HG03460 (cell line): ENCODE measurements around the gene DNHD1.

Source experiments
- ATAC-seq: cut with Tn5 transposase; IDR thresholded peaks from one replicate; pipeline ENCODE4 v1.9.1; 2021; ENCODE audit not compliant: unreplicated experiment

The DNHD1 gene

GRCh38 chr11:6497069-6497839, at the start of gene DNHD1:
Gene DNHD1, plus strand, starts transcription at chr11:6497280. Its CDS starts 936 bp downstream, at chr11:6498216.
- no peak for ATAC-seq

- no peak for ATAC-seq
Measured at GRCh38 chr11:6448574-6448973, 48.5 kb upstream of the DNHD1 start.

GRCh38 chr11:6452219-6452618, 44.9 kb upstream of the DNHD1 start:
- no peak for ATAC-seq

DNA sequence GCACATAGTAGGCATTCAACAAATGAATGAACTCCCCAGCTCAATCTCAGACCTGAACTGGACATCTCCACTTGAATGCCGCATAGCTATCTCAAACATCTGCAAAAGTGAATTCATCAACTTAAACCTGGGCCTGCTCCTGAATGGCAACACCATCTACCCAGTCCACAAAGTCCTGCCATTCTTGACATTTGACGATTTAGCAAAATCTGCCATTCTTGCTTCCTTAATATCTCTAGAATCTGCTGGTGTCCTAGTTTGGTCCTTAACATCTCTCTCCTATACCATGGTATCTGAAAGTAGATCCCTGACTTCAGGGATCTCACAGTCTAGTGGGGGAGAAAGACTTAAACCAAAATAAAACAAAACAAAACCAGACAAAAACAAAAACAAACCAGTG, 43.9 kb upstream of the DNHD1 start:
- ATAC-seq = no peak

DNA sequence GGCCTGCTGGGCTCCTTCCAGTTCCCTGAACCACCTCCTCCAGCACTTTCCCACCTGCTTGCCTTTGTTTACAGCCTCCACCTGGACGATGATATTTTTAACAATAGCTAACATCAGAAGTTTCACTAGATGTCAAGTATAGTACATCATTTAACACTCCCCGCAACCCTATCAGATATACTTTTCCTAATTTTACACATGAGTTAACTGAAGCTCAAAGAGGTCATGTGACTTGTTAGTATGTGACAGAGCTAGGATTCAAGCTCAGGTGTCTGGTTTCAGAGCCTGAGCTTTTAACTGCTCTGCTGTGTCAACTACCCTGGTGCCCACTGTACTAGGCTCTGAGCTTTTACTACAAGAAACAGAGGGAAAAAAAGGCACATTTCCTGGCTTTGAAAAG, 42.0 kb upstream of the DNHD1 start:
- no peak for ATAC-seq

DNA sequence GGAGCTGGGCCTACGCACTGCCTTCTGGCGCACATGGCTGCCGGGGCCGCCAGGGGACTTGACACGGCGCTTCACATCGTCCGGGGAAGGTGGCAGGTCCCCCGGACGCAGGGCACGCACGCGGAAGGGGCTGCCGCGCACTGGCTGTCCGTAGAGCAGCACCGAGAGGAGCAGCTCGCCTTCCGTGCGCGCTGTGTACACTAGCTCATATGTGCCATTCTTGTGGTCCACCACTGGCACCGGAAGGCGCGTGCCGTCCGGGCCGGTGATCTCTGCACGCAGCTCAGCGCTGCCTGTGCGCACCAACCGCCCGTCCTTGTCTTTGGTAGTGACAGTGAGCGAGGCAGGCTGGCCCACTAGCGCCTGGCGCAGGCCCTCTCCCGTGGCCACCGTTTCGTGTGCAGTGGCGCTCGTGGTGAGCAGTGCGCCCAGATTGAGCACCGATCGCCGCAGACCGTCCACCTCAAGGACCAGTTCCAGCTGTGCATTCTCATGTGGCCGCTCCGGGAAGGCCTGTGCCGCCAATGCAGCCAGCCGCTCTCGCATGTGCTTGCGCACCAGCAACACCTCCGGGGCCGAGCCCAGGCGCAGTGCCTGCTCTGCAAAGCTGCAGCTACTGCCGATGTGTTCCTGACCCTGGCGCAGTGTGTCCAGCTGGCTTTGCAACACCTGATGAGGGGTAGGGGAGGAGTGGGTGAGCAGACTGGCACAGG, 40.6 kb upstream of the DNHD1 start:
- ATAC-seq = no peak

GRCh38 chr11:6457581-6458320, 39.3 kb upstream of the DNHD1 start:
- no peak for ATAC-seq

DNA sequence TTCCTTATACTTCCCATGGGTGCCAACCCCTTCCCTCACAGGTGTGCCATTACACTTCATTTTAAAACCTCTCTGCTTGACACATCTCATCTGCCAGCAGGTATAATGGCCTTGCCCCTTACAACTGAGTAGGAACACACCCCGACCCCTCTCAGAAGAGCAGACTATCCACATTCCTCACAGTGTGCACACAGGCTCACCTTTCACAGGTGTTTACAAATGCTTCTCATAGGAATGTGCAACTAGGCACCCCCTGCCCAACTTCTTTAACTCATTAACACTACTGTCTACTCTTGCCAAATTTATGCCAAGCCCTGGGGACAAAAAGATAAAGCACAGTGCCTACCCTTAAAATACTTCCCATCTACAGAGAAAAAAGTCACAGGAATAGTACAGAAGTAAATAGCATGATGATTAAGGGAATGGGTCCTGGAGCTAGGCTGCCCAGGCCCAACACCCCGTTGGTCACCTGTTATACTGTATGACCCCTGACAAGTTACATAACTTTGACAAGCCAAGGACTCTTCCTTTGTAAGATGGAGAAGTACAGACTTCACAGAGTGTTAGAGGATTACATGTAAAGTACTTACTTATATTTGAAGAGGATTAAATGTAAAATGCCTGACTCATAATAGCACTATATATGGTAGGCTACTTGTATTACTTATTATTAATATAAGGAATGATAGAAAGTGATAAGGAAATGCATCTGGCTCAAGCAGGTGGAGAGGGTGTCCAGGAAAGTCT, 38.6 kb upstream of the DNHD1 start:
- ATAC-seq = no peak

- no peak for ATAC-seq
Measured at GRCh38 chr11:6459099-6459450, 38.0 kb upstream of the DNHD1 start.

- peak; percentile 59 for ATAC-seq
Measured at GRCh38 chr11:6468712-6469495, 28.2 kb upstream of the DNHD1 start.

- ATAC-seq = no peak
Measured at GRCh38 chr11:6469599-6469998, 27.5 kb upstream of the DNHD1 start.

GRCh38 chr11:6472934-6473333, 24.1 kb upstream of the DNHD1 start:
- ATAC-seq = no peak

GRCh38 chr11:6473451-6474412, 23.3 kb upstream of the DNHD1 start, which contains the start of gene TRIM3:
Gene TRIM3, minus strand, starts transcription at chr11:6473941. Its CDS starts 8,246 bp downstream, at chr11:6465695.
- peak; percentile 63 for ATAC-seq

- ATAC-seq = no peak
Measured at GRCh38 chr11:6474413-6474792, 22.7 kb upstream of the DNHD1 start.

GRCh38 chr11:6474806-6475500, 22.1 kb upstream of the DNHD1 start:
- no peak for ATAC-seq

DNA sequence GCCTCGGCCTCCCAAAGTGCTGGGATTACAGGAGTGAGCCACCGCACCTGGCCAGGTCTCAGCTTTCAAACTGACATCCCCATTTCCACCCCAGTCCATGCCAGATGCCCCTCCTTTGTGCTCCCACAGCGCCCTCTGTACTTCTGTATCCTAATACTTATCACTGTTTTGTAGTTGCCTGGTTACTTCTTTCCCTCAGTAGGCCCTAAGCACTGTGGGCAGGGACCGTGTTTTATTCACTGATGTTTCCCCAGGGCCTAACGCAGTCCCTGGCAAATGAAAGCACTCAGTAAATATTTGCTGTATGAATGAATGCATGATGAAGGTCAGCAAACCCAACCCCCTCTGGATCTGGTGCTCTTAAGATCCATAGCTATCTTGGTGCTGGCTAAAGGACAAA, 21.1 kb upstream of the DNHD1 start:
- ATAC-seq = no peak

DNA sequence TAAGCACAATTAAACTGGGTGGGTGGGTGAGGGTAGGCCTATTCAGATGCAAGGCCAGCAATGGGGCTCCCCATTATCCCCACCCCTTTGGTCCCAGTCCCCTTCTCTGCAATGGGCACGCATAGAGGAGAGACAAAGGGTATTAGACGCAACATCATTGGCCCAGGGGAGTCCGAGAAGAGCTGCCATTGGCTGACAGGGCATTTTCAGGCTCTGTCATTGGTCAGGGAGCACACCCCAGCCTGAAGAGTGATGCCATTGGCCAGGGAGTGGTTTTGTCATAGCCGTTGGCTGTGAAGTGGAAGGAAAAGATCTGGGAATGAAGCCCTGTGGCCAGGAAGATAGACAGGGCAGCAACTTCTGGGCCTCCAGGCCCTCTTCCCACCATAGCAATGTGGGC, 20.5 kb upstream of the DNHD1 start:
- ATAC-seq = no peak

DNA sequence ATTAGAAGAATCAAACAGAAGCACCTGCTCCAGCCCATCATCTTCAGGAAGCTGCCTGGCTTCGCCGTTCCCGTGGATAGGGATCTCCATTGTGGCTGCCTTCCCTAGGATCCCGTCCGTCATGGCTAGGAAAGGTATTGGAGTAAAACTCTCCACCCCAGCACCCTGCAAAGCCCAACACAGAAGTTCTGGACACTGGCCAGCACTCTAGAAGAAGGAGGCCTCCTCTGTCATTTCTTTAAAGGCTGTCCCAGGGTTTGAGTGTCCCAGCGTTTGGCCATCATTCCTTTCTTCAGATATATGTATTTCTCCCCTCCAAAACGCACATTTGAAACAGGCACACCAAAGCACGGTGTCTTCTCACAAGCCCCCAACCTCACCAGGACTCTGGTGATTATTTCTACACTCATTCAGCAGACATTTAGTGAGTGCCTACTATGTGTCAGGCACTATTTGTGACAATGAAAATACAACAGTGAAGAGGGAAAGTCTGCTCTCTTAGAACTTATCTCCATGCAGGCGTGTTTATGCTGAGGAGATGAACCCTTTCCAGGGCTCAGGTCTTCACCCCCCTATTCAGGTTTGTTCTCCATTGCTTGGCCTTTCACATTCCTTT, 16.7 kb upstream of the DNHD1 start:
- ATAC-seq = no peak
